NB4 (cell line): ENCODE results near the gene HIBCH.

Source experiments
- CTCF ChIP-seq: IDR thresholded peaks from one replicate; pipeline ENCODE4 v1.5.1; 2012; ENCODE audit warnings: low read depth, low read length
- MYC ChIP-seq: IDR thresholded peaks from 2 replicates; pipeline ENCODE4 v1.6.1; 2011; ENCODE audit warnings: low read depth, low read length
- POLR2A ChIP-seq: IDR thresholded peaks from 2 replicates; pipeline ENCODE4 v1.6.1; 2011; ENCODE audit warnings: mild to moderate bottlenecking; ENCODE audit not compliant: insufficient read length; ENCODE audit errors: extremely low read depth
- TF ChIP-seq, protein P1 (sequence below): IDR thresholded peaks from 2 replicates; pipeline ENCODE4 v1.6.1; 2011; ENCODE audit warnings: low read depth, low read length

DNA sequence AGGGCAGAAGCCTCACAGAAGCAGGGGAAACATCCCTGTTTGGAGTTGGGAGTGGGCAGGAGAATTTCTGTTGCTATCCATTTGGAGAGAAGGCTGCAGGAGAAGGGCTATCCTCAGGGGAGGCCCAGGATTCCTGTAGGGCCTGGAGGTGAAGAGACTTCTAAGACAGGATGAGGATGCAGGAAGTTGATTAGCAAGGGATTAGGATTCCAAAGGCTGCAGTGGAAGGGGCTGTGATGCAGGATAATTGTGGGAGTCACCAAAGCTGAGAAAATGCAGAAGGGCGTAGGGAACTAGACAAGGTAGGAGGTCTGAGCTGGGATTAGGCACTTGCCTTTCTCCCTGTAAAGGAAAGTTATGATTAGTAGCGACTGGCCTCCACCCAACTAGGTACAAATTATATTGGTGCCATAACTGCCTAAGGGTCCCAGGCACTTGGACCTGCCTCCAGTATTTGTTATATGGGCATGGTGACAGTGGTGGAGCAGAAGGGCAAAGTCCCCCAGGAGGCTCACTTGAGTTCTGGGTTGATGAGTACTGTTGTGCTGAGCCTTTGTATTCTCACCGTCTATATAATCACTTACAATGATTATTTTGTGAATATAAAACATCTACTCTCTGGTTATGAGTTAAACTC is 160.7 kb downstream of the HIBCH start:
- TF ChIP-seq POLR2A: no peak
- TF ChIP-seq CTCF: no peak
- TF ChIP-seq, protein P1, sequence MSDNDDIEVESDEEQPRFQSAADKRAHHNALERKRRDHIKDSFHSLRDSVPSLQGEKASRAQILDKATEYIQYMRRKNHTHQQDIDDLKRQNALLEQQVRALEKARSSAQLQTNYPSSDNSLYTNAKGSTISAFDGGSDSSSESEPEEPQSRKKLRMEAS: no peak
- no peak for TF ChIP-seq MYC
